WTC11 (cell line): ENCODE measurements around the gene LRRC2. TPM values are rescaled to one million over a fixed set of nuclear protein-coding genes. Genes with fewer than 3 reads are reported as not detected.

Experiments used
- ATAC-seq: fragments of 200-7000 bp; cut with Tn5 transposase; 2 replicates; pipeline ENCODE4 v1.10.0; 2021; ENCODE audit warnings: mild to moderate bottlenecking, moderate library complexity
- CTCF ChIA-PET: fragments of 300-600 bp; sonication (Branson Sonifier 250); formaldehyde crosslinking; loops from one replicate; lab custom pipeline; 2021; ENCODE audit warnings: antibody characterized with exemption; lab: Charles Lee
- POLR2A ChIA-PET: fragments of 350-600 bp; sonication (Branson Sonifier 250); formaldehyde crosslinking; loops from one replicate; lab custom pipeline; 2021; ENCODE audit warnings: antibody characterized with exemption; lab: Charles Lee
- DNase-seq: peaks from one replicate; pipeline ENCODE4 v3.0.0; 2021; ENCODE audit warnings: low spot score
- H3K27ac Mint-ChIP-seq: 2 replicates; pipeline ENCODE4 v1.8.0; 2021; ENCODE audit warnings: mixed read lengths
- H3K27me3 Mint-ChIP-seq: 2 replicates; pipeline ENCODE4 v1.8.0; 2021; ENCODE audit warnings: low read depth, mild to moderate bottlenecking, moderate library complexity, mixed read lengths
- H3K36me3 Mint-ChIP-seq: 2 replicates; pipeline ENCODE4 v1.8.0; 2021; ENCODE audit warnings: mixed read lengths
- H3K4me1 Mint-ChIP-seq: 2 replicates; pipeline ENCODE4 v1.8.0; 2022; ENCODE audit warnings: mixed read lengths
- H3K4me3 Mint-ChIP-seq: 2 replicates; pipeline ENCODE4 v1.8.0; 2021; ENCODE audit warnings: mild to moderate bottlenecking, moderate library complexity, mixed read lengths
- H3K9me3 Mint-ChIP-seq: 2 replicates; pipeline ENCODE4 v1.8.0; 2021; ENCODE audit warnings: mixed read lengths
- AFF4 ChIP-seq: sonication (generic); formaldehyde crosslinking; IDR thresholded peaks from 2 replicates; pipeline ENCODE4 v1.8.1; 2023; ENCODE audit warnings: mild to moderate bottlenecking, missing genetic modification reagents, borderline replicate concordance
- ATF2 ChIP-seq: sonication (generic); formaldehyde crosslinking; IDR thresholded peaks from 2 replicates; pipeline ENCODE4 v1.8.1; 2022; ENCODE audit warnings: low read depth, missing genetic modification reagents, borderline replicate concordance
- CDX4 ChIP-seq: fragments of 250-450 bp; sonication (Bioruptor Pico); IDR thresholded peaks from 2 replicates; pipeline ENCODE4 v1.9.0; 2021; ENCODE audit warnings: moderate library complexity, mild to moderate bottlenecking, inconsistent platforms, borderline replicate concordance
- CTCF ChIP-seq: fragments of 200-600 bp; IDR thresholded peaks from 2 replicates; pipeline ENCODE4 v1.8.0; 2022; ENCODE audit warnings: antibody characterized with exemption
- E2F4 ChIP-seq: sonication (generic); formaldehyde crosslinking; IDR thresholded peaks from 2 replicates; pipeline ENCODE4 v1.8.1; 2022; ENCODE audit warnings: low read depth, mild to moderate bottlenecking, moderate library complexity, missing genetic modification reagents, borderline replicate concordance
- ERG ChIP-seq: fragments of 250-450 bp; sonication (Bioruptor Pico); IDR thresholded peaks from 2 replicates; pipeline ENCODE4 v1.8.0; 2021; ENCODE audit warnings: mild to moderate bottlenecking
- GTF2I ChIP-seq: fragments of 250-450 bp; sonication (Bioruptor Pico); conservative IDR thresholded peaks from 2 replicates; pipeline ENCODE4 v1.4.0; 2021; ENCODE audit warnings: mild to moderate bottlenecking
- HMGXB4 ChIP-seq: sonication (generic); formaldehyde crosslinking; IDR thresholded peaks from 2 replicates; pipeline ENCODE4 v1.8.1; 2023; ENCODE audit warnings: mild to moderate bottlenecking, moderate library complexity, missing genetic modification reagents
- NFE2L1 ChIP-seq: sonication (generic); formaldehyde crosslinking; IDR thresholded peaks from 2 replicates; pipeline ENCODE4 v1.8.1; 2023; ENCODE audit warnings: missing genetic modification reagents
- RELA ChIP-seq: sonication (generic); formaldehyde crosslinking; IDR thresholded peaks from 2 replicates; pipeline ENCODE4 v1.8.1; 2022; ENCODE audit warnings: missing genetic modification reagents, mild to moderate bottlenecking, borderline replicate concordance
- SOX15 ChIP-seq: fragments of 250-450 bp; sonication (Bioruptor Pico); IDR thresholded peaks from 2 replicates; pipeline ENCODE4 v1.9.0; 2021; ENCODE audit warnings: mild to moderate bottlenecking
- TCF7 ChIP-seq: sonication (generic); formaldehyde crosslinking; IDR thresholded peaks from 2 replicates; pipeline ENCODE4 v1.8.0; 2022; ENCODE audit warnings: mild to moderate bottlenecking, low read depth, missing genetic modification reagents, moderate library complexity
- ZBTB43 ChIP-seq: sonication (generic); formaldehyde crosslinking; IDR thresholded peaks from 2 replicates; pipeline ENCODE4 v1.8.1; 2023; ENCODE audit warnings: mild to moderate bottlenecking, missing genetic modification reagents
- ZNF219 ChIP-seq: sonication (generic); formaldehyde crosslinking; IDR thresholded peaks from 2 replicates; pipeline ENCODE4 v1.8.0; 2023; ENCODE audit warnings: missing genetic modification reagents, mild to moderate bottlenecking, borderline replicate concordance
- ZNF532 ChIP-seq: fragments of 250-450 bp; sonication (Bioruptor Pico); IDR thresholded peaks from 2 replicates; pipeline ENCODE4 v1.9.0; 2021; ENCODE audit warnings: mild to moderate bottlenecking, borderline replicate concordance
- total RNA-seq: library from RNA; stranded (reverse); gene quantifications from 3 replicates; pipeline ENCODE4 v1.2.3, GENCODE V29; 2021

The LRRC2 gene
- total RNA-seq, 1 experiment from 2014 or later = 4.9 TPM

- Mint-ChIP-seq H3K27ac (no peak overlapping the region), H3K4me3 (no peak overlapping the region), H3K27me3 (no peaks in the 10 kb centered on the region), H3K9me3 (no peaks in the 10 kb centered on the region), H3K4me1 (peaks cover 69% of the 10 kb centered on the region), H3K36me3 (peaks cover 2% of the 10 kb centered on the region; the same call in 1 of the 2 replicates)
- ChIA-PET CTCF (interaction anchor here (0.6 to 2.1 kb wide), 7 partner anchors 16 to 87 kb away, joined by 3 to 14 read pairs (median 4); no protein-coding TSS in a partner anchor), POLR2A (interaction anchor here (0.7 to 1.3 kb wide), 3 partner anchors 35 to 1780 kb away, joined by 3 to 4 read pairs (median 3); no protein-coding TSS in a partner anchor)
- no peak for ATAC-seq
- DNase-seq = no peak
- no peak for TF ChIP-seq ZNF219 (CRISPR knock-in tag)
- TF ChIP-seq CTCF = no peak
- TF ChIP-seq ERG (CRISPR knock-in tag) = no peak
- no peak for TF ChIP-seq NFE2L1 (CRISPR knock-in tag)
- no peak for TF ChIP-seq HMGXB4 (CRISPR knock-in tag)
- TF ChIP-seq GTF2I (CRISPR knock-in tag) = no peak
- no peak for TF ChIP-seq SOX15
- no peak for TF ChIP-seq ATF2
- no peak for TF ChIP-seq ZBTB43
- TF ChIP-seq TCF7 = no peak
- TF ChIP-seq ZNF532 (CRISPR knock-in tag) = no peak
- TF ChIP-seq AFF4 (CRISPR knock-in tag) = no peak
- no peak for TF ChIP-seq E2F4
- no peak for TF ChIP-seq RELA (CRISPR knock-in tag)
- no peak for TF ChIP-seq CDX4 (CRISPR knock-in tag)
Measured at GRCh38 chr3:46542344-46542743, 23.8 kb downstream of the LRRC2 start.
